ENCODE measurements around the gene SERINC2. TPM values are rescaled to one million over a fixed set of nuclear protein-coding genes. Genes with fewer than 3 reads are reported as not detected.
A peak's percentile ranks its signal among the peaks of the same experiment; 100 is the strongest.

Gene SERINC2
- total RNA-seq, result under 1 TPM; 0.29 to 0.34 TPM

GRCh38 chr1:31412732-31413404 lies at the start of gene SERINC2:
TSS of gene SERINC2 (plus strand) at chr1:31413213. CDS start at chr1:31413266, 53 bp downstream.
- no peaks in the 10 kb centered on the region for H3K36me3 Mint-ChIP-seq
- peaks cover 6% of the 10 kb centered on the region for H3K4me1 Mint-ChIP-seq (ENCODE audit: low read depth)
- CTCF ChIA-PET, result interaction anchor here (2.0 to 3.2 kb wide), 3 partner anchors 8 to 18 kb away, joined by 7 to 15 read pairs (median 13); no protein-coding TSS in a partner anchor
- intact Hi-C loops (cut with micrococcal nuclease), result no loop called here
- POLR2A ChIA-PET, result no interaction called here
- DNase-seq, result peak; percentile 19
- H3K9me3 Mint-ChIP-seq, result no peaks in the 10 kb centered on the region
- H3K27me3 Mint-ChIP-seq, result peaks cover 56% of the 10 kb centered on the region
- H3K4me3 Mint-ChIP-seq, result peak within 1 kb of the TSS; percentile 62
- H3K27ac Mint-ChIP-seq, result no peak within 1 kb of the TSS

- POLR2A ChIA-PET, result no interaction called here
- DNase-seq, result no peak
- Mint-ChIP-seq H3K9me3 (no peaks in the 10 kb centered on the region), H3K36me3 (peaks cover 15% of the 10 kb centered on the region), H3K4me1 (ENCODE audit: low read depth) (no peaks in the 10 kb centered on the region), H3K27ac (no peak overlapping the region), H3K4me3 (no peak overlapping the region), H3K27me3 (no peaks in the 10 kb centered on the region)
- CTCF ChIA-PET, result interaction anchor here (0.6 kb wide), 1 partner anchor 181 kb away, joined by 3 read pairs; no protein-coding TSS in a partner anchor
- intact Hi-C loops (cut with micrococcal nuclease), result no loop called here
These were observed 48.3 kb upstream of the SERINC2 start for GRCh38 chr1:31364561-31365250.

GRCh38 chr1:31366796-31367195 lies 46.2 kb upstream of the SERINC2 start:
- H3K36me3 Mint-ChIP-seq, result peaks cover 13% of the 10 kb centered on the region
- DNase-seq, result no peak
- no peak overlapping the region for H3K27ac Mint-ChIP-seq
- H3K4me3 Mint-ChIP-seq, result no peak overlapping the region
- POLR2A ChIA-PET, result no interaction called here
- H3K27me3 Mint-ChIP-seq, result no peaks in the 10 kb centered on the region
- CTCF ChIA-PET, result no interaction called here
- H3K4me1 Mint-ChIP-seq (ENCODE audit: low read depth), result no peaks in the 10 kb centered on the region
- intact Hi-C loops (cut with micrococcal nuclease), result no loop called here
- H3K9me3 Mint-ChIP-seq, result no peaks in the 10 kb centered on the region

- ChIA-PET CTCF (interaction anchor here (2.1 kb wide), 1 partner anchor 26 kb away, joined by 6 read pairs; no protein-coding TSS in a partner anchor), POLR2A (no interaction called here)
- Mint-ChIP-seq H3K4me1 (ENCODE audit: low read depth) (peaks cover 10% of the 10 kb centered on the region), H3K36me3 (peaks cover 10% of the 10 kb centered on the region), H3K27ac (no peak overlapping the region), H3K4me3 (no peak overlapping the region), H3K9me3 (no peaks in the 10 kb centered on the region), H3K27me3 (peaks cover 3% of the 10 kb centered on the region)
- intact Hi-C loops (cut with micrococcal nuclease), result no loop called here
- no peak for DNase-seq
These were observed 44.4 kb upstream of the SERINC2 start for GRCh38 chr1:31368611-31369107.

GRCh38 chr1:31370021-31370420 lies 43.0 kb upstream of the SERINC2 start:
- CTCF ChIA-PET, result interaction anchor here (2.1 kb wide), 1 partner anchor 25 kb away, joined by 6 read pairs; no protein-coding TSS in a partner anchor
- no peak overlapping the region for H3K4me3 Mint-ChIP-seq
- POLR2A ChIA-PET, result no interaction called here

GRCh38 chr1:31370565-31370964 lies 42.4 kb upstream of the SERINC2 start:
- ChIA-PET POLR2A (no interaction called here), CTCF (interaction anchor here (1.4 kb wide), 1 partner anchor 24 kb away, joined by 4 read pairs; no protein-coding TSS in a partner anchor)
- no peak for DNase-seq
- H3K4me1 Mint-ChIP-seq (ENCODE audit: low read depth), result peaks cover 12% of the 10 kb centered on the region
- no peak overlapping the region for H3K4me3 Mint-ChIP-seq
- H3K27me3 Mint-ChIP-seq, result peaks cover 3% of the 10 kb centered on the region
- no peaks in the 10 kb centered on the region for H3K9me3 Mint-ChIP-seq
- peaks cover 4% of the 10 kb centered on the region for H3K36me3 Mint-ChIP-seq
- no peak overlapping the region for H3K27ac Mint-ChIP-seq
- intact Hi-C loops (cut with micrococcal nuclease), result no loop called here

More at GRCh38 chr1:31370021-31370420, 43.0 kb upstream of the SERINC2 start:
- Mint-ChIP-seq H3K4me1 (ENCODE audit: low read depth) (peaks cover 12% of the 10 kb centered on the region), H3K36me3 (peaks cover 5% of the 10 kb centered on the region), H3K27me3 (peaks cover 3% of the 10 kb centered on the region), H3K27ac (no peak overlapping the region), H3K9me3 (no peaks in the 10 kb centered on the region)
- DNase-seq, result no peak
- intact Hi-C loops (cut with micrococcal nuclease), result no loop called here

- H3K4me3 Mint-ChIP-seq, result no peak overlapping the region
- peaks cover 2% of the 10 kb centered on the region for H3K36me3 Mint-ChIP-seq
- peaks cover 3% of the 10 kb centered on the region for H3K27me3 Mint-ChIP-seq
- no peaks in the 10 kb centered on the region for H3K9me3 Mint-ChIP-seq
- CTCF ChIA-PET, result interaction anchor here (1.4 kb wide), 1 partner anchor 23 kb away, joined by 4 read pairs; no protein-coding TSS in a partner anchor
- H3K4me1 Mint-ChIP-seq (ENCODE audit: low read depth), result peaks cover 12% of the 10 kb centered on the region
- H3K27ac Mint-ChIP-seq, result no peak overlapping the region
- no peak for DNase-seq
- intact Hi-C loops (cut with micrococcal nuclease), result no loop called here
- POLR2A ChIA-PET, result no interaction called here
These were observed 41.7 kb upstream of the SERINC2 start for GRCh38 chr1:31371121-31371959.

- peaks cover 12% of the 10 kb centered on the region for H3K4me1 Mint-ChIP-seq (ENCODE audit: low read depth)
- ChIA-PET POLR2A (no interaction called here), CTCF (no interaction called here)
- intact Hi-C loops (cut with micrococcal nuclease), result no loop called here
- H3K36me3 Mint-ChIP-seq, result peaks cover 1% of the 10 kb centered on the region
- H3K27ac Mint-ChIP-seq, result no peak overlapping the region
- no peak for DNase-seq
- peaks cover 3% of the 10 kb centered on the region for H3K27me3 Mint-ChIP-seq
- H3K9me3 Mint-ChIP-seq, result no peaks in the 10 kb centered on the region
- H3K4me3 Mint-ChIP-seq, result no peak overlapping the region
These were observed 41.0 kb upstream of the SERINC2 start for GRCh38 chr1:31372051-31372450.

- intact Hi-C loops (cut with micrococcal nuclease), result no loop called here
These were observed 40.3 kb upstream of the SERINC2 start for GRCh38 chr1:31372751-31373055.

GRCh38 chr1:31373056-31373896 lies 39.7 kb upstream of the SERINC2 start, which contains the start of gene FABP3:
TSS of gene FABP3 (minus strand) at chr1:31373076. CDS start at chr1:31373014, 62 bp downstream.
- Mint-ChIP-seq H3K9me3 (no peaks in the 10 kb centered on the region), H3K27ac (no peak within 1 kb of the TSS), H3K27me3 (peaks cover 3% of the 10 kb centered on the region), H3K36me3 (no peaks in the 10 kb centered on the region), H3K4me1 (ENCODE audit: low read depth) (peaks cover 12% of the 10 kb centered on the region), H3K4me3 (peak within 1 kb of the TSS; percentile 49)
- CTCF ChIA-PET, result interaction anchor here (1.2 to 2.9 kb wide), 3 partner anchors 22 to 176 kb away, joined by 4 to 20 read pairs (median 6); no protein-coding TSS in a partner anchor
- intact Hi-C loops (cut with micrococcal nuclease), result no loop called here
- POLR2A ChIA-PET, result interaction anchor here (0.6 to 2.0 kb wide), 3 partner anchors 10 to 28 kb away, joined by 3 to 5 read pairs (median 4); no protein-coding TSS in a partner anchor
- peak; percentile 33 for DNase-seq

More at GRCh38 chr1:31372751-31373055, 40.3 kb upstream of the SERINC2 start:
- H3K4me3 Mint-ChIP-seq, result no peak overlapping the region
- H3K9me3 Mint-ChIP-seq, result no peaks in the 10 kb centered on the region
- peaks cover 12% of the 10 kb centered on the region for H3K4me1 Mint-ChIP-seq (ENCODE audit: low read depth)
- H3K36me3 Mint-ChIP-seq, result no peaks in the 10 kb centered on the region
- CTCF ChIA-PET, result interaction anchor here (1.2 to 2.9 kb wide), 3 partner anchors 22 to 176 kb away, joined by 4 to 20 read pairs (median 6); no protein-coding TSS in a partner anchor
- no peak for DNase-seq
- no peak overlapping the region for H3K27ac Mint-ChIP-seq
- POLR2A ChIA-PET, result interaction anchor here (2.0 kb wide), 1 partner anchor 10 kb away, joined by 5 read pairs; no protein-coding TSS in a partner anchor
- peaks cover 3% of the 10 kb centered on the region for H3K27me3 Mint-ChIP-seq
